Activated naive CD4-positive, alpha-beta T cell treated with Interleukin-2 at 50 U/mL for 16 hours (primary cell): ENCODE results near the gene FAM131C.
"Not testable (repeated sequence)": the region's sequence is repeated elsewhere in the genome, so short reads cannot be mapped to it uniquely, and the experiment has no call there.

Source experiments
- DNase-seq: peaks from one replicate; pipeline ENCODE4 v3.0.0-alpha.2; 2020

FAM131C gene

DNA sequence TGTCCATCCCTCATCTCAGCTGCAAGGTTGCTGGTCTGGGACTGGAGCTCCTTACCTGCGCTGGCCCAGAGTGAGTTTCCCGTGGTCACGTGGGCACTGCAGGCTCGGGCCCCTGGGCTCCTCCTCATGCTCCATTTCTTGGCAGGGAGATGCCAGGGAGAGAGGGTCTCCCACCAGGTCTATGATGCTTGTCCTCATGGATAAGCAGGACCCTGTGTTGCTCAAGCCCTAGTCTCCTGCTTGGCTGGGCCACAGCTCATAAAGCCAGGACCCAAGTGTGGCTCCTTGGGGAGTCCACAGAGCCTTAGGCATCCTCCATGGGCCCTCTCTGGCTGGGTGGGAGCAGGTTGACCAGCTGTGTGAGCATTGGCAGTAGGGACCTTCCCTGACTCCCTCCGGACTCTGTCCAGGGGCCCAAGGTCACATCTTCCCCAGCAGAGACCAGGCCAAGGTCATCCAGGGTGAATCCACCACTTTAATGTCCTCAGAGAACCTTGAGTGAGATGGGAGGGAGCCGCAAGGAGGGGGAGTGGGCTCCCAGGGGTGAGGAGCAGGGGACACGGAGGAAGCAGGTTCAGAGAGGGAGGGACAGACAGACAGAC lies 16.0 kb downstream of the FAM131C start:
- not testable (repeated sequence) for DNase-seq

DNA sequence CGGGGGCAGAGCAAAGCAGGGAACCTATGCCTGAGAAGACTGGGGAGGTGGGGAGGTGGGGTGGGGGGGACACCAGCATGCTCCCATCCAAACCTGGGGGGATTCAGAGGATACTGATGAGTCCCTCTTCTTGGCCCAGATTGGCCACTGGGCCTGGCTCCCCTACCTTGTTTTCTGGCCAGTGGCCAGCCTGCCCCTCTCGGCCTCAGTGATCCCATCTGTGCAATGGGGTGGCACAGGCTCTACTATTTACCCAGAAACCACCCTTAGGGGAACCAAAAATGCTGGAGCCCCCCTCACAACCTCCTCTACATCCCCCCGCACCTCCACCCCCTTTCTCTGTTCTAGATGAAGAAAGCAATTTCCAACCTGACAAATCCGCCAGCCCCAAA lies 16.9 kb downstream of the FAM131C start:
- DNase-seq: not testable (repeated sequence)

DNA sequence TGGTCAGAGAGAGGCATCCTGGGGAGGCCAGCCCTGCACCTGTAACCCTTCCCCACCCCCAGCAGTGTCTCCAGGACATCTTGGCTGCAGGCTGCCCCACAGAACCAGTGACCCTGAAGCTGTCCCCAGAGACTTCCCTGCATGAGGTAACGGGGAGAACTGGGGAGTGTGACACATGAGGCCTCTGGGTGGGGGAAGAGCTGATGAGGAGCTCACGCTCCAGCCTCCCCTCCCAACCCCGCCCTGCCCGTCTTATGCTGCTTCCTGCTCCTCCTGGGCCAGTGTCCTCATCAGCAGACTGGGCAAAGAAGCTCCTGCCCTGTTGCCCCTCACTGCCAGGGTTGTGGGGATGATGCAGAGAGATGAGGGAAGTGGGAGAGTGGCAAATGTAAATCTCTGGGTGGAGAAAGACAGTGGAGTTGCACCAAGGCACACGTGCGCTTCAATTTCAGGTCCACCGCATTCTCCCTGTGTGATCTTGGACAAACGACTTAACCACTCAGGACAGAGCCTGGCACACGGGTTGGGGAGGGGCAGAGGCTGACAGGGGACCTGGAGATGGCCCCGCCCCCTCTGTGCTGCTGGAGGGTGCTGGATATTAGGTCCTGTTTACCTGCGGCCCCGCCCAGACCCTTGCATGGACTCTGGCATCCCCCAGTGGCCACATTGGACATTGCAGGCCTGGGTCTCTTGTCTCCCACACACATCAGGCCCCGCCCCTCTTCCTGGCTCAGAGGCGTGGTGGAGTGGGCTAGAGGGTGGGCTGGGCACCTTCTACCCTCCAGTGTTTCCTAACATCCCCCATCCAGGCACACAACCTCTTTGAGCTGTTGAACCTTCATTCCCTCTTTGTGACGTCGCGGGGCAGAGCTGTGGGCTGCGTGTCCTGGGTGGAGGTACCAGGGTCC lies 17.6 kb downstream of the FAM131C start:
- peak; percentile 76 for DNase-seq

DNA sequence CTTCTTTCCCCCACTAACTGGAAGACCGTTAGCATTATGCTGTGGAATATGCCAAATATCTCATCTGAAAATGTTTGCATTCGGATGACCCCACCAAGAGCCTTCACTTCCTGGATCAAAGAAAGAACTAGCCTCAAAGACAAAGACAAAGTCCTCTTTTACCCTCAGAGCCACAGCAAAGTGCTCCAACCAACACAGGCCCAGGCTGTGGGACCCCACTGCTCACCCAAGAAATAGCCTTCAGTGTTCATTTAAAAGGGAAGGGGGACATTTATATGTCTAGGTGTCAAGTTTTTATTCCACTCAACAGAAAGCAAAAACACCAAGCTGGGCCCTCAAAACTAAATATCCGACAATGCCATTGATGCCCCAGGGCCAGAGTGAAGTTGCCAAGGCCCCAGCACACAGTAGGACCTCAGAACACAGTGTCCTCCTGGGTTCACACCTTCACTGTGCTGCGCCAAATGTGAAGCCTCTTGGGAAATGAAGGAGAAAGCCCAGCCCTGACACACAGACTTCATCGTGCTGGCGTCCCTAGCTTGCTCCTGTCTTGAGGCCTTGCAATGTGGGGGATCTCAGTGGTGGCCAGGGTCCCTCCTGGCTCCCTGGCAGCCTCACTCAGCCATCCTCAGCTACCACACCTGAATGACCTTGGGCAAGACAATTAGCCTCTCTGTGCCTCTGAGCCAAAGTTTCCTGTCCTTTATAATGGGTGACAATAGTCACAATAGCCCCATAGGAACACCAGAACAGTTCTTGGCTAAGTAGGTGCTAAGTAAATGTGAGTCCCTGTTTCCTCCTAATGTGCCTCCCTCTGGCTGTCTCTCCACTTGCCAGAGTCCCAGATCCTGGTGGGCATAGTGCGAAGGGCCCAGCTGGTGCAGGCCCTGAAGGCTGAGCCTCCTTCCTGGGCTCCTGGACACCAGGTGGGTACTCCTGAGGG lies 18.6 kb downstream of the FAM131C start:
- DNase-seq: no peak

DNA sequence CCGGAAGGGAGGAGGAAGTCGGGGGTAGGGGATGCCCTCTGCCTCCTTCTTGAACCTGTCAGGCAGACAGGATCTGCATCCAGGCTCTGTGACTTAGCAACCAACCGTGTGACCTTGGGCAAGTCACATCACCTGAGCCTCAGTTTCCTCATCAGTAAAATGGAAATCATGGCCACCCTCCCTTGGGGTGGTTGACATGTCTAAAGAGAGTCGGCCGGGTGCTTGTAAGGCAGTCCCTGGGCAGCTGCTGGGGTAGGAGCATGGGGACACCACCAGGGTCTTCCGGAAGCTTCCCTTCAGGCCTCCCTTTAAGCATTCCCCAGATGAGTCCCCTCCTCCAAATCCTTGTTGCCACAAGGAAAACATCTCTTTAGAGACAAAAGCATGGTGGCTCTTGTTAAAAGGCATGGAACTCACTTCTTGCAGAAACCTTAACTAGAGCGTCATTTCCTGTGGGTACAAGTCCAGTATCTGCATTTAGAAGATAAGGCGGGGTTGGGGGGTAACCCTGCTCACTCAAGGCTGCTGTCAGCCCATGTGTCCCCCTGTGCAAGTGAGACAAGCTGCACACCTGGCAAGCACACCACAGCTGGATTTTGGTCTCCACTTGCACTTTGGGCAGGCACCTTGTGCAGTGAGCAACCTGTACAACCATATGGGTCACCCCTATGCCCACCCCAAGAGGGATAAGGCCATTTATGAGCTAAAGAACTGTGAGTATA lies 19.5 kb downstream of the FAM131C start:
- no peak for DNase-seq

DNA sequence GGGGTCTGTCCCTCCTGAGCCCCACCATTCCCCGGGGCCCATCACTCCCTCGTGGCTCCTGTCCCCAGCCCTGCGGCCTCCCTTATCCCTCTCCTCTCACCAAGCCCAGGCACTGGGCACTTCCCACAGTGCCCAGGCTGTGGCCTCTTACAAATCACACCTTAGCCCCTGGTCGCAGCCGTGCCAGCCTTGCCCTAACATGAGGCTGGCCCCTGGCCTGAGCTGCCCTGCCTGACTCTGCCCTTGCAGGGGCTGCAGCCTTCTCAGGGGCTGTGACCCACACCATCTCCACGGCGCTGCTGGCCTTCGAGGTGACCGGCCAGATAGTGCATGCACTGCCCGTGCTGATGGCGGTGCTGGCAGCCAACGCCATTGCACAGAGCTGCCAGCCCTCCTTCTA lies 21.5 kb downstream of the FAM131C start:
- DNase-seq: not testable (repeated sequence)

DNA sequence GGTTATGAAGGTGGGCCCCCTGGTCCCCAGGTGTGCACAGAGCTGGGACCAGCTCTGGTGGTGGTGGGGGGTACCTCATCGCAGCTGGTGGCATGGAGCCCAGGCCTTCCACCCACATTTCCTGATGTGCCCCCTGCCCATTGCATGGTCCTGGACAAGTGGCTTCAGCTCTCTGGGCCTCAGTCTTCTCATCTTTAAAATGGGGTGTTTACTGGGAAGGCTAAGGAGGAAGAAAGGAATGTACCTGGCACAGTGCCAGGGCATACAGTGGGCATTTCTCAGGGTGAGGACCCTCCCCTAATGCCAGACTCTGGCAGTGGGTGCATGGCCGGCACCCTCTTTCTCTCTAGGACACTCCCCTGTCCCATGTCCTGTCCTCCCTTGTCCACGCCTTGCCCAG lies 22.4 kb downstream of the FAM131C start:
- no peak for DNase-seq

DNA sequence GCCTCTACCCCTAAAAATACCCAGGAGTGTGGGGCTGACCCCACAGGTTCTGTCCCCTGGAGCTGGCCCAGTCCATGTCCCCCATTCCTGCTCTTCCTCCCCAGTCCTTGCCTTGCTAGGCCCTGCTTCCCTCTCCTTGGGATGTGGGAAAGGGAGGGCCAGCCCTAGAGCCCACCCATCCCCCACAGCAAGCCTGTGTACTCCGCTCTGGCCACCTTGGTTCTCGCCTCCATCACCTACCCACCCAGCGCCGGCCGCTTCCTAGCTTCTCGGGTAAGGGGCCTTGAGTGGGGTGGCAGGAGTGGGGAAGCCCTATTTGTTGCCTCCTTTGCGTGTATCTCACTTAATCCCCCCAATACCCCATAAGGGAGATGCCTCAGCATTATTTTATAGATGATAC lies 23.1 kb downstream of the FAM131C start:
- DNase-seq: no peak

DNA sequence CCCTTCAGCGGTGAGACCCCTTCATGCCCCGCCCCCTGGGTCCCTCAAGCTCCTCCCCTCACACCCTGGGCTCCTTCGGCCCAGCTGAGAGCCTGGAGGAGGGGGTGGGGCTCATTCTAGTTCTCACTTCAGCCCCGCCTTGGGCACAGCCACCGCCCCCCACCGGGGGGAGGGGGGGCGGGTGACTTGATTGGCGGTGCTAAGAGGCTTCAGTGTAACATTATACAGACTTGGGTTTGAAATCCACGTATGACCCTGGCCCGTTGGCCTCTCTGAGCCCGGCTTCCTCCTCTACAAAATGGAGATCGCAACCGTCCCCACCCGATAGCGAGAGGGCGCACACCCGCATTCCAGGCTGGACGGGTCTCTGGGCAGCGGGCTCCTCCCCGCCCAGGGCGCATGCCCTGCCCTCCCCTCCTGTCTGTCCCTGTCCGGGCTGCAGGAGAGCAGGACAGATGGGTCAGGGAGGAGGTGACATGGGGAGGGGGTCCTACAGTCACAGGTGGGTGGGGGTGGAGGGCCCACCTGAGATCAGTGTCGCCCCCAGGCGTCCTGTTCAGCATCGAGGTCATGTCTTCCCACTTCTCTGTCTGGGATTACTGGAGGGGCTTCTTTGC lies 24.8 kb downstream of the FAM131C start:
- DNase-seq: peak; percentile 11

DNA sequence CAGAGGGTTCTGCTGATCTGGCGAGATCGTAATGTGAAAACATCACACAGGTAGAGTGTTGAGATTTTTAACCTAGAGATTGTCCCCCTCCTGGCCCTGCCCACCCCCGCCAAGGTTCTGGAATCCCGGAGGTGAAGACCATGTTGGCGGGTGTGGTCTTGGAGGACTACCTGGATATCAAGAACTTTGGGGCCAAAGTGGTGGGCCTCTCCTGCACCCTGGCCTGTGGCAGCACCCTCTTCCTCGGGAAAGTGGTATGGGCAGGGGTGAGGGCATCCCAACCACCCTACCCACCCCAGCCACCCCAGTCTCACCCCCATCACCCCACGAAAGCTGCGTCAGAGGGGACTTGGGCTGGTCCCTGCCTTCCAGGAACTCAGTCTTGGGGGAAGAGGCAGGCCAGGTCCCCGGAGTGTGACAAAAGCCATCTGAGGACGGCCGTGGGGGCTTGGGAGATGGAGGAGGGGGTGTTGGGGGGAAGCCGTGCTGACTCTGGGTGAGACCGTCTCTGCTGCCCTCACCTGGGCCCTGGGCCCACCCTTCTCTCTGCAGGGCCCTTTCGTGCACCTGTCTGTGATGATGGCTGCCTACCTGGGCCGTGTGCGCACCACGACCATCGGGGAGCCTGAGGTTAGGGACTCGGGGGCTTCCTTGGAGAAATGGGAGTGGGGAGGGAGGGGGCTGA lies 25.5 kb downstream of the FAM131C start:
- DNase-seq: no peak

DNA sequence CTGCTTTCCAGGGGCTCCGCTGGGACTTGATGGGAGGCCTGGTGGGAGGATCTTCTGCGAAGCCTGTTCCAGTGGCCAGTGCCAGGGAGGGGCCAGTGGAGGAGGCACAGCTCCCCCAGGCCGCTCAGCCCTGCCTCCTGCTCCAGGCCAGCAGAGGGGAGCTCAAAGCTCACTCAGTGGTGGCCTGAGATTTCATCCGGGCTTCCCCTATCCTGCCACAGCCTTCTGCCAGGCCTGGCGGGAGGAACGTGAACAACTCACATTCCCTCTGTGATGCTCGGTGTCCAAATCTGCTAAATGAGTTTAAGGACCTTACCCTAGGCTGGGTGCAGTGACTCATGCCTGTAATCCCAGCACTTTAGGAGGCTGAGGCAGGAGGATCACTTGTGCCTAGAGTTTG lies 26.6 kb downstream of the FAM131C start:
- no peak for DNase-seq

DNA sequence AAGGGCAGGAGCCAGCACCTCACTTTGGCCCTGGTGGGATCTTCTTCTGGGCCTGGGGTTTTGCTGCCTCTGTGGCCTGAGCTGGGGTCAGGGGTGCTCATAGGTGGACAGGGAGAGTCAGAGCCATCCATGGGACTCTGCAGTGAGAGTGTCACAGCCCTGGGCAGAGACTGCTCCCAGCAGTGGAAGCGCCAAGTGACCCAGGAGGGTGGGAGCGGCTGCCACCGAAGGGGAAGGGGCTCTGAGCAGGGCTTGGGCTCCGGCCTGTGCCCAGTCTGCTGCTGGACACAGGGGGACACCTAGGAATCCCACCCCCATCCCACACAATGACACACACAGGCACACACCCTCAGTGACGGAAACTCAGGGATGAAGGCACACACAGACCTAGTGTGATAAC lies 29.5 kb downstream of the FAM131C start:
- no peak for DNase-seq

DNA sequence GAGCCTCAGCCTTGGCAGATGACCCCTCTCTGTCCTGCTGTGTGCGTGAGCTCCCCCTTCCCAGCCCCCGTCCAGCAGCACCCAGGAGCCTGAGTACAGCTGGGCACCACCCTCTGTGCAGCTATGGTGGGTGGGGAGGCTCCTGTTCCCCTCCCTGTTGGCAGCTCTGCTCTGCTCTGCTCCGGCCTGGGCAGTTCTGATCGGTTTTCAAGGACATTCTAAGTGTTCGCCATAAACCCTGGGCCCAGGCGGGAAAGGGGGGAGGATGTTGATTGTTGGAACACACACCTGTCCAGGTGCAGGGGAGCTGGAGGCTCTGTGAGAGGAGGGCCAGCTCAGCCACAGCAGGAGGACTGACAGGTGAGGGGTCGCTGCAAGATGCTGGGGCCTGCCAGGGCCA lies 29.9 kb downstream of the FAM131C start, which contains the start of gene CLCNKB:
Gene CLCNKB (plus strand): TSS at position 262 of the 400 bp plus-strand sequence. CDS start 711 bp downstream, outside the sequence.
- DNase-seq: no peak

DNA sequence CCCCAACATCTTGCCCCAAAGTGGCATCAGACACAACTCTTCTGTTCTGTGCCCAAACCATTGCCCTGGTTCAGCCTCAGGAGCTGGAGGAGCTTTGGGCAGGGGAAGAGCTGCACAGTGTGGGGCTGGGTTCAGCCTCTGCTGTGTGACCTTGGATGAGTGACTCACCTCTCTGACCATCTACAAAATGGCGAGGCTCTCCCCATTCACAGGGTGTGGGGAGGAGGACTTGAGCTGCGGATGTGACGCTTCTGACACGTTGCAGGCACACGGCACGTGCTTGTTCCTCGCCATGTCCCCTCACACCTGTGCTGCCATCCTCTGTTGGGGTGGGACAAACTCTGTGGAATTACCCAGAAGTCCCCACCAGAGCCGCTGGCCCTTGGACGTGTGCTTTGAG lies 30.8 kb downstream of the FAM131C start:
- not testable (repeated sequence) for DNase-seq

DNA sequence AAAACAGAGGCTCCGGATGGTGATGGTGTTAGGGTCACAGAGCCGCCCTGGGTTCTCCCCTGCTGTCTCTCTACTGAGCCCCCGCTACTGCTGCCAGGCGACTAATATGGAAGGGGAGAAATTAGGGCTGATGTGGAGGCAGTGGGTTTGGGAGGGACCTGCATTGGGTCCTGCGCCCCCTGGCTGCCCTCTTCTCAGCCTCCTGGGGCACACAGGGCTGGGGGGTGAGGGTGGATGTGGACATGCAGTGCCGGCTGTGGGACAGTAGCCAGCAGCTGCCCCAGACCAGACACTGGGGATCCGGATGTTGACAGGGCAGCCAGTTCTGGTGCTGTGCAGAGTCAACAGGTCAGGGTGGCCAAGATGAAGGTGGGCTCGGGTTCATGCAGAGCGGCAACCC lies 31.4 kb downstream of the FAM131C start:
- no peak for DNase-seq

DNA sequence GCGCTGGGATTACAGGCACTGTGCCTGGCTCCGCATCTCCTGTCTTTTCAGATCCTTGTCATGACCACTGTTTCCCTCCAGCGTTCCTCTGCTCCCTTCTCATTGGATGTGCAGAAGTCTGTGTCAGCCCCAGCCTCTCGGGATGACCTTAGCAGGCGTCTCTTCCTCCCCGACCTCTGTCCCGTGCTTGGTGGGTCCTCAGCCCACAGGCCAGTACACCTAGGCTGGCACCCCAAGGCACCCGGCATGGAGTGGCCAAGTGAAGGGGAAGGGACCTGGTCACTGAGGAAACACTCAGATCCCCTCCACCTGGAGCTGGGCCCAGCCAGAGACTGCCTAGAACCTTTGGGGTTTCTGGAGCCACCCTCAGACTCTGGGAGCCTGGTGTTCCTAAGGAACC lies 32.3 kb downstream of the FAM131C start:
- DNase-seq: no peak

DNA sequence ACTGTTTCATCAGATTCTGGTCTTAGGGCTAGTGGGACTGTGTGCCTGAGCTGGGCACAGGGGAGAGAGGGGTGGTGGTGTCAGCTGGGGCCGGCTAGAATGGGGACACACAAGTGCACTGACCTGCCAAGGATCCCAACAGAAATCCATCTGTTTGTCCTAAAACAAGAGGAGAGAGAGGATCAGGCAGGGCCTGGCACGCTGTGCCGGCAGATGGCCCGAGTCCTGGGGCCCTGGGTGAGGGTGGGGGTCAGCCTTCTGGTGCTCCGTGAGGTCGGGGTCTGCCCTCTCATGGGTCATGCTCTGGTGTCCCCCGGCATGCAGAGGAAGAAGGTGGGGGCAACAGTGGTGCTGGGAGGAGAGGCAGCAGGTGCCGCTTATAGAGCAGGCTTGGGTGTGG lies 33.6 kb downstream of the FAM131C start:
- DNase-seq: not testable (repeated sequence)

DNA sequence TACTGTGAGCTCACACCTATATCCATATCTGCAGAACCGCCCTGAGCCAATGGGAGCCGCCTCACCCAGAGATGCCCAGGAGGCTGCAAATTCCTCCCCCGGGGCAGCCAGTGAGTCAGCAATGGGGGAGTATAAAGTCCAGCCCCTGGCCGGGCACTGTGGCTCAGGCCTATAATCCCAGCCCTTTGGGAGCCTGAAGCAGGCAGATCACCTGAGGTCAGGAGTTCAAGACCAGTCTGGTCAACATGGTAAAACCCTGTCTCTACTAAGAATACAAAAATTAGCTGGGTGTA lies 34.9 kb downstream of the FAM131C start:
- DNase-seq: no peak

DNA sequence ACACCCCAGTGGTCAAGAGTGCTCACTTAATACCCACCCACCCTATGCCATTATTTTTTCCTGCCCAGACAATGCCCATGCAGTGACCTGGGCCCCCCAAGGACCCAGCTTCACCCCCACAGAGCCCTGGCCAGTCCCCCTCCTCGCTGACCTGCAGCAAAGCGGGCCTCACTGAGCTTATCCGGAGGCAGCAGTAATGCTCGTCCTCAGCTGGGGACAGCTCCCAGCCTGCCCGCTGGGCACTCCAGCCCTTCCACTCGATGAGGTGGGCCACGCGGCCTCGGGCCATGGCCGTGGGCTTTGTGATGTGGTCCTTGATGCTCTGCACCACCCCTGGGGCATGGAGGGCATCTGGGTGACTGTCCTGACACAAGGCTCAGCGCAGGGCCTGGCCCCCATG lies 37.0 kb downstream of the FAM131C start:
- DNase-seq: not testable (repeated sequence)

DNA sequence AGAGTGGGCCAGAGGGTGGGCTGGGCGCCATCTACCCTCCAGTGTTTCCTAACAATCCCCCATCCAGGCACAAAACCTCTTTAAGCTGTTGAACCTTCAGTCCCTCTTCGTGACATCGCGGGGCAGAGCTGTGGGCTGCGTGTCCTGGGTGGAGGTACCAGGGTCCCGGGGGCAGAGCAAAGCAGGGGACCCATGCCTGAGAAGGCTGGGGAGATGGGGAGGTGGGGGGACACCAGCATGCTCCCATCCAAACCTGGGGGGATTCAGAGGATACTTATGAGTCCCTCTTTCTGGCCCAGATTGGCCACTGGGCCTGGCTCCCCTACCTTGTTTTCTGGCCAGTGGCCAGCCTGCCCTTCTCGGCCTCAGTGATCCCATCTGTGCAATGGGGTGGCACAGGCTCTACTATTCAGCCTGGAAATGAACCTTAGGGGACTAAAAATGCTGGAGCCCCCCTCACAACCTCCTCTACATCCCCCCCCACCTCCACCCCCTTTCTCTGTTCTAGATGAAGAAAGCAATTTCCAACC lies 40.3 kb downstream of the FAM131C start:
- not testable (repeated sequence) for DNase-seq

DNA sequence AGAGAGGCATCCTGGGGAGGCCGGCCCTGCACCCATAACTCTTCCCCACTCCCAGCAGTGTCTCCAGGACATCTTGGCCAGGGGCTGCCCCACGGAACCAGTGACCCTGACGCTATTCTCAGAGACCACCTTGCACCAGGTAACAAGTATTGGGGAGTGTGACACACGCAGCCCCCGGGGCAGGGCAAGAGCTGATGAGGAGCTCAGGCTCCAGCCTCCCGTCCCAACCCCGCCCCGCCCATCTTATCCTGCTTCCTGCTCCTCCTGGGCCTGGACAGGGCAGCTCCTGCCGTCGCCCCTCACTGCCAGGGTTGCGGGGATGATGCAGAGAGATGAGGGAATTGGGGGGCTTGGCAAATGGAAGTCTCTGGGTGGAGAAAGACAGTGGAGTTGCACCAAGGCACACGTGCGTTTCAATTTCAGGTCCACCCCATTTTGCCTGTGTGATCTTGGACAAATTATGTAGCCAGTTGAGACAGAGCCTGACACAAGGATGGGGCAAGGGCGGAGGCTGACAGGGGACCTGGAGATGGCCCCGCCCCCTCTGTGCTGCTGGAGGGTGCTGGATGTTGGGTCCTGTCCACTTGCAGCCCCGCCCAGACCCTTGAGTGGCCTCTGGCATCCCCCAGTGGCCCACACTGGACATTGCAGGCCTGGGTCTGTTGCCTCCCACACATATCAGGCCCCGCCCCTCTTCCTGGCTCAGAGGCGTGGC lies 40.9 kb downstream of the FAM131C start:
- peak; percentile 64 for DNase-seq
